Right lobe of liver (tissue), 4 donors: ENCODE data around the gene IL1RAPL1.

Source experiments
- POLR2A ChIP-seq: fragments of 450-650 bp; IDR thresholded peaks from one replicate; pipeline ENCODE4 v1.6.1; 2017; ENCODE audit warnings: antibody characterized with exemption, mild to moderate bottlenecking
- TF ChIP-seq, protein P1 (sequence below), 4 donors: fragments of 200-600 bp in 3 of 4; fragments of 450-650 bp in 1 of 4; IDR thresholded peaks; one replicate each; pipeline versions ENCODE4 v1.5.1 to v1.8.0; 2016 to 2022; ENCODE audit warnings: antibody characterized with exemption in 4 of 4, mild to moderate bottlenecking in 2 of 4
- donor health status: DM: no; HTN: no; CAD: no.
- donor health status: DM: no; HTN: no; CAD: no.
- donor health status: DM: no; HTN: yes; CAD: no.

DNA sequence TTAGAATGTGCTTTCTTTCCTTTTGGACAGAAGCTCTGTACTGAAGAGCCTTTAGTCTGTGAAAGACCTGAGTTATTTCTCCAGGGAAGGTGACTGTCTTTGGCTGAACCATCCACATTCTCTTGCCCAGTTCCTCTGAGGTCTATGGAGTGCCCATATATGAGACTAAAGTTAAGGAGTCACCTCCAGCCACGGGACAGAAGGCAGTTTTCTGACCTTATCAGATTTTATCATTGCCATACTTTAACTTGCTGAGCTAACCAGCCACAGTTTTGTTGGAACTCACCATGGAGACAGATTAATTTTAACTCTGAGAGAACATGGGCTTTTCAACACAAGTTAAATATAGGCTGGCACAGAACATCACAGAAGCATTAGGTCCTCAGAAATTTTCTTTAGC, 26.3 kb downstream of the IL1RAPL1 start:
- TF ChIP-seq, protein P1, sequence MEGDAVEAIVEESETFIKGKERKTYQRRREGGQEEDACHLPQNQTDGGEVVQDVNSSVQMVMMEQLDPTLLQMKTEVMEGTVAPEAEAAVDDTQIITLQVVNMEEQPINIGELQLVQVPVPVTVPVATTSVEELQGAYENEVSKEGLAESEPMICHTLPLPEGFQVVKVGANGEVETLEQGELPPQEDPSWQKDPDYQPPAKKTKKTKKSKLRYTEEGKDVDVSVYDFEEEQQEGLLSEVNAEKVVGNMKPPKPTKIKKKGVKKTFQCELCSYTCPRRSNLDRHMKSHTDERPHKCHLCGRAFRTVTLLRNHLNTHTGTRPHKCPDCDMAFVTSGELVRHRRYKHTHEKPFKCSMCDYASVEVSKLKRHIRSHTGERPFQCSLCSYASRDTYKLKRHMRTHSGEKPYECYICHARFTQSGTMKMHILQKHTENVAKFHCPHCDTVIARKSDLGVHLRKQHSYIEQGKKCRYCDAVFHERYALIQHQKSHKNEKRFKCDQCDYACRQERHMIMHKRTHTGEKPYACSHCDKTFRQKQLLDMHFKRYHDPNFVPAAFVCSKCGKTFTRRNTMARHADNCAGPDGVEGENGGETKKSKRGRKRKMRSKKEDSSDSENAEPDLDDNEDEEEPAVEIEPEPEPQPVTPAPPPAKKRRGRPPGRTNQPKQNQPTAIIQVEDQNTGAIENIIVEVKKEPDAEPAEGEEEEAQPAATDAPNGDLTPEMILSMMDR (IDR thresholded peaks at IDR 0.05) = no peak
- no peak for TF ChIP-seq POLR2A
